Measurements from ENCODE around the gene VENTX.
"Not testable (repeated sequence)": the region's sequence is repeated elsewhere in the genome, so short reads cannot be mapped to it uniquely, and the experiment has no call there.

The VENTX gene

DNA sequence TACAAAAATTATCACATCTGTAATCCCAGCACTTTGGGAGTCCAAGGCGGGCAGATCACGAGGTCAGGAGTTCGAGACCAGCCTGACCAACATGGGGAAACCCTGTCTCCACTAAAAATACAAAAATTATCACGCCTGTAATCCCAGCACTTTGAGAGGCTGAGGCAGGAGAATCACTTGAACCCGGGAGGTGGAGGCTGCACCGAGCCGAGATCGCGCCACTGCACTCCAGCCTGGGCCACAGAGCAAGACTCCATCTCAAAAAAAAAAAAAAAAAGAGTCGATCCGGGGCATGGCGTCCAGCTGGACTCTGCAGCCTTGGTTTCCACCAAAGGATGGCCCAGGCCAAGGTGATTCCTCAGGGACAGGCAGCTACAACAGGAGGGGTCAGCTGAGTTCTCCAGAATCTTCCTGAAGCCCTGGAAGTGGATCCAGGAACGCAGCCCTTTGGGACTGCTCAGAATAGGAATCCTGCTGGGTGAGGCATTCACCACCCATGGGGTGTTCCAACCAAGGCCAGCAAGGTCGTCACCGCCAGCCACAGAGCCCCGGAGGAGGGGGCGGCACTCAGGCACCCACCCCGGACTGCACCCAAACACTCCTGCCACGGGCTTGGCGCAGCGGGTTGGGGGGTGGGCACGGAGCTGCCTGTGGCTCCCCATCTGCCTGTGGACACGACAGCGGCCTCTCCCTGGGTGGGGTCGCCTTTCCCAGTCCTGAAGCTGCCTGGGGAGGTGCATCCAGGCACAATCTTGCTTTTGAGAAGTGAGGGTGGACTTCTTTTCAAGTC lies 19.7 kb upstream of the VENTX start:
- DNase-seq = no peak

- DNase-seq = no peak
Measured at GRCh38 chr10:133218891-133219290, 18.8 kb upstream of the VENTX start.

DNA sequence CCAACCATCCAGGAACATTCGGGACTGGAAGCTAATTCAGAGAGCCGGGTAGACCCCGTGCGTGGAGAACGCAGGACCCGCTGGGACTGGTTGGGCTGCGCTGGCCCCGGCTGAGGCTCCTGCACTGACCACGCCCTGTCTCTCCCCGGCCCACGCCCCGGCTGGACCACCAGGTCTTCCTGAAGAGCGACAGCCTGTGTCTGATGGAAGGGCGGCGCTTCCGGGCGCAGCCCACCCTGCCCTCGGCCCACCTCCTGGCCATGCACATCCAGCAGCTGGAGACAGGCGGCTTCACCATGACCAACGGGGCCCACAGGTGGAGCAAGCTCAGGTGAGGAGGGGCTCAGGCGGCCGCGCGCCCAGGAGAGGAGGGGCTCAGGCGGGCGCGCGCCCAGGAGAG lies 17.9 kb upstream of the VENTX start:
- DNase-seq = no peak

GRCh38 chr10:133221331-133221730 lies 16.3 kb upstream of the VENTX start:
- DNase-seq = no peak

DNA sequence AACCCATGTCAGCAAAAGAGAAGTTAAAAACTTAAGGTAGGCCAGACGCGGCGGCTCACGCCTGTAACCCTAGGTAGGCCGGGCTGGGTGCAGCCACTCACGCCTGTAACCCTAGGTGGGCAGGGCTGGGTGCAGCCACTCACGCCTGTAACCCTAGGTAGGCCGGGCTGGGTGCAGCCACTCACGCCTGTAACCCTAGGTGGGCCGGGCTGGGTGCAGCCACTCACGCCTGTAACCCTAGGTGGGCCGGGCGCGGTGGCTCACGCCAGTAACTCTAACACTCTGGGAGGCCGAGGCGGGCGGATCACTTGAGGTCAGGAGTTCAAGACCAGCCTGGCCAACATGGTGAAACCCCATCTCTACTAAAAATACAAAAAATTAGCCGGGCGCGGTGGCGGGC lies 15.9 kb upstream of the VENTX start:
- DNase-seq = not testable (repeated sequence)

GRCh38 chr10:133224076-133224475 lies 13.6 kb upstream of the VENTX start:
- DNase-seq = no peak

DNA sequence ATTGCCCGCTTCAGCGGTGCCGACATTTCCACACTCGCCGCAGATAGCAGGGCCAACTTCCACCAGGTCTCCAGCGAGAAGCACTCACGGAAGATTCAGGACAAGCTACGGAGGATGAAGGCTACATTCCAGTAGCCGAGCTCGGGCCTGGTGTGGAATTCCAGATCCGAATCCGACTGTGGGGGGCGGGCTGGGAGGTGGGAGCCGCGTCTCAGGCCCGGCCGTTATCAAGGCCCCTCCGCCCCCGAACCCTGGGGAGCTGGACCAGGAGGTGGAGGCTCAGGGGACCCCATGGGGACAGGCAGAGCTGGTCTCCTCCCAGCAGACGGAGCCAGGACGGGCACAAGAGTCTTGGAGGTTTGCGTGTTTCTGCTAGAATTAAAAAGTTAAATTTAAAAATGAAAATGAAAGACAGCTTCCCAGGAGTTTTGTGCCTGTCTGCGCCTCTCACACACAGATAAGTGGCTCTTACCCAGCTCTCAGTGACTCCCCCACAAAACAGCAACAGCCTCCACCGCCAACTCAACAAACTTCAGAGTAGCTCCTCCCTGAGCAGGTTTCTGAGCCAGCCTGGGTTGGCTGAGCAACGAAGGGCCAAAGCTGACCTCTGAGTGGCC lies 12.8 kb upstream of the VENTX start:
- DNase-seq = no peak

- no peak for DNase-seq
Measured at GRCh38 chr10:133225707-133226191, 11.9 kb upstream of the VENTX start.

DNA sequence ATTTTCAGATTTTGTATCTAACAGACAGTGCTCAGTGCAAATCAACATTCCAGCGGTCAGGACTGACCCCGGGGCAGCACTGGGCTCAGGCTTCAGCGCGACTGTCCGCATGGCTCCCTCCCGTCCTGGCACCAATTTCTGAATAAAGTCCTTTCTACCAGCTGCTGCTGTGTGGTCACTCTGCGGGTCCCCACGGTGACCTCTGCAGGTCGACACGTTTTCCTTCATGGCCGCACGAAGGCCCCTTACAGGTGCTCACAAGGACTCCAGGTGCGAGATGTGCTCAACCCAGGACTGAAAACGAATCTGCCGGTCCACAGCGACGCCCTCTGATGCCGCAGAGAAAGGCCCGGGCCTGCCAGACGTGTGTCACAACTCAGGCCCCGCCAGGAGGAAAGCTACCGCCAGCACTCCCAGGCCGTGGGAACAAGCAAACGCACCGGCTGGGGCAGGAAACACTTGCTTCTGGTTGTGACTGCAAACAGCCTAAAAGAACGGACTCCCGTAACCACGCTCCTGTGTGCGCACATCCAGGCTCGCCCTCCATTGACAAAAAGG lies 11.3 kb upstream of the VENTX start:
- no peak for DNase-seq

DNA sequence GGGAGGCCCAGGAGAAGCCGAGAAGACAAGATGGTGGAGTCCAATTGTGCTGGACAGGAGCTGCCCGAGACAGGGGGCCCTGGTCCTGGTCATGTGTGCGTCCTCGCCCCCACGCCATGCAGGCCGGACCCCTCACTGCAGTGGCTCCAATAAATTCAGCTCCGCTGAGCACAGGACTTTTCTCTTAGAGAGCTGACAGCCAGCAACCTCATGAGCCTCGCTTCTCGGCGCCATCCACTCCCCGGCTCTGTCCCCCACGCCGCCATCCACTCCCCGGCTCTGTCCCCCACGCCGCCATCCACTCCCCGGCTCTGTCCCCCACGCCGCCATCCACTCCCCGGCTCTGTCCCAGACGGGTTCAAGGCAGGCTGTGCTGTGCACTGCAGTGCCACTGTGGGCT lies 10.4 kb upstream of the VENTX start:
- DNase-seq = no peak

DNA sequence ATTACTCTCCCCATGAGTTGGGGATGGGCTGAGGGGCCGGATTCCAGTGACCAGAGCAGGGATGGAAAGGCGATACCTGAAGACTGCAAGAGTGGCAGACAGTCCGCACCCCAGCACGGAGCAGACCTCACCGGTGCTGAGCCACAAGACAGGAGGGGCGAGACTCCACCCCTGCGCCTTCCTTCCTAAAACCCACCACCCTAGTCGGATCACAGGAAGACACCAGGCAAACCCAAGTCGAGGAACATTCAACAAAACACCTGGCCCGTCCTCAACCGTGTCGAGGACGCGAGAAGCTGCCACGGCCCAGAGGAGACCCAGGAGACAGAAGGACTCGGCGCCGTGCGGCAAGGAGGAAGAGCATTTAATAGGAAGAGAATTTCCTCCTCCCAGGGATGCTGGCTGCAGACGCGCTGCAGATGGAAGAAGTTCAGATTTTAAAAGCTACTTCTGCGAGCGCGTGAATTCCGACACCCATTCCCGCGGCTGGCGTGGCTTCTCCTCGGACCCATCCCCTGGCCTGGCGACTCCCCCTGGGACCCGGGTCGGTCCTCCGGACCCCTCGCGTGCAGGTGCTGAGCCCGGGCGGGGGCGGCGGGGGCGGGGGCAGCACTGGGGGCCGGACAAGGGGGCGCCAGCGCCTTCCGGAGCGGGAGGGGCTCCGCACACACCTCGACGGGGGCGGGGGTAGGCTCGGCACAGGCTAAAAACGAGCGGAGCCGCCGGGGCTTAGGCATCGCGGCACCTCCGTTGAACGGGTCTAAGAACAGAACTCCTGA lies 8.2 kb upstream of the VENTX start:
- no peak for DNase-seq

- no peak for DNase-seq
Measured at GRCh38 chr10:133230044-133230361, 7.7 kb upstream of the VENTX start, which contains the start of gene UTF1. UTF1 (plus strand) TSS chr10:133230217; CDS start chr10:133230289, 72 bp downstream.

DNA sequence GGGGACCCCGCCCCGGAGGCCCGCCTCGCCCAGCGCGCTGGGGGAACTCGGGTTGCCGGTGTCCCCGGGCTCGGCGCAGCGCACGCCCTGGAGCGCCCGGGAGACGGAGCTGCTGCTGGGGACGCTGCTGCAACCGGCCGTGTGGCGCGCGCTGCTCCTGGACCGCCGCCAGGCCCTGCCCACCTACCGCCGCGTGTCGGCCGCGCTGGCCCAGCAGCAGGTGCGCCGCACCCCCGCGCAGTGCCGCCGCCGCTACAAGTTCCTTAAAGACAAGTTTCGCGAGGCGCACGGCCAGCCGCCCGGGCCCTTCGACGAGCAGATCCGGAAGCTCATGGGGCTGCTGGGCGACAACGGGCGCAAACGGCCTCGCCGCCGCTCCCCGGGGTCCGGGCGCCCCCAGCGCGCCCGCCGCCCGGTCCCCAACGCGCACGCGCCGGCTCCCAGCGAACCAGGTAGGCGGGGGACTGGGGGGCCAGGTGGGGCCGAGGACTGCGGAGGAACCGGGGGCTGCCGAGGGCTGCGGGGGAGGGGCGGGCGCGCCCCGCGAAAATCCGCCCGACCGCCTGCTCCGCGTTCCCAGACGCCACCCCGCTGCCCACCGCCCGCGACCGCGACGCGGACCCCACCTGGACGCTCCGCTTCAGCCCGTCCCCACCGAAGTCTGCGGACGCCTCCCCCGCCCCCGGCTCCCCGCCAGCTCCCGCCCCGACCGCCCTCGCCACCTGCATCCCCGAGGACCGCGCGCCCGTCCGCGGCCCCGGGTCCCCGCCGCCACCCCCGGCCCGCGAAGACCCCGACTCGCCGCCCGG lies 7.1 kb upstream of the VENTX start:
- DNase-seq = no peak

DNA sequence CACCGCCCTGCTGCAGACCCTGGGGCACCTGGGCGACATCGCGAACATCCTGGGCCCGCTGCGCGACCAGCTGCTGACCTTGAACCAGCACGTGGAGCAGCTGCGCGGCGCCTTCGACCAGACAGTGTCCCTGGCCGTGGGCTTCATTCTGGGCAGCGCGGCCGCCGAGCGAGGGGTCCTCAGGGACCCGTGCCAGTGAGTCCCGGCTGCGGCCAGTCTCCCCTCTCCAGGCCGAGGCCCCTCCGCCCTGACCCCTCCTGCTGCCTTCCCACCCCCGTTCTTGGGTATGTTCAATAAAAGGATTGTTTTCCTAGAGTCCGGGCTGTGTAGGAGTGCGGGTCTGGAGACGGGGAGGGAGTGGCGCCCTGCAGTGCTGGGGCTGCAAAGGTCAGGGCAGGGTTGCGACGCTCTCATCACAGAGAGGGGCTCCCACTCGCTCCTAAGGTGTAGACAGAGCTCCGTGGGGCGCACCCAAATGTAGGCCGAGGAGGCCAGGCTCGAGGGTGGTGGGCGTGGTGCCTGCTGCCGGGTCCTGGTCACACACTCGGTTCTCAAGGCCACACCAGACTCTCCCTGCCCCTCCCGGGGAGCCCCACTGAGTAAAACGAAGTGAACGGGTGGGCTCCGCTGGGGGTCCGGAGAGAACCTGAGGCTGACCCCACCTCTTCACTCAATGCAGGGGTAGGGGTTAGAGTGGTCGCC lies 6.3 kb upstream of the VENTX start:
- no peak for DNase-seq

GRCh38 chr10:133231946-133232574 lies 5.6 kb upstream of the VENTX start:
- no peak for DNase-seq

DNA sequence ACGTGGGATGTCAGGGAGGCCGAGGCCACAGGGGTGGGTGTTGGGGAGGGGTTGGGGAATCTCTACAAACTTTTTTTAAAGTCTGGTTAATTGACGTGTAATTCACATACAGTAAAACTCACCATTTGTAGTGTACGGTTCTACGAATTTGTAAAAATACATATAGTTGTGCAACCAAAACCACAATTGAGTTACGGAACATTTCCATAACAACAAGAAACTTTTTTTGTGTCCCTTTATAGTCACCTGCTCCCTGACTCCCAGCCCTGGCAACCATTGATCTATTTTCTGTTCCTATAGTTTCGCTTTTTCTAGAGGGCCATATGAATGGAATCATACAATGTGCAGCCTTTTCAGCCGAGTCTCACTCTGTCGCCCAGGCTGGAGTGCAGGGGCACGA lies 2.9 kb upstream of the VENTX start:
- not testable (repeated sequence) for DNase-seq

- no peak for DNase-seq
Measured at GRCh38 chr10:133235265-133235855, 2.3 kb upstream of the VENTX start.

DNA sequence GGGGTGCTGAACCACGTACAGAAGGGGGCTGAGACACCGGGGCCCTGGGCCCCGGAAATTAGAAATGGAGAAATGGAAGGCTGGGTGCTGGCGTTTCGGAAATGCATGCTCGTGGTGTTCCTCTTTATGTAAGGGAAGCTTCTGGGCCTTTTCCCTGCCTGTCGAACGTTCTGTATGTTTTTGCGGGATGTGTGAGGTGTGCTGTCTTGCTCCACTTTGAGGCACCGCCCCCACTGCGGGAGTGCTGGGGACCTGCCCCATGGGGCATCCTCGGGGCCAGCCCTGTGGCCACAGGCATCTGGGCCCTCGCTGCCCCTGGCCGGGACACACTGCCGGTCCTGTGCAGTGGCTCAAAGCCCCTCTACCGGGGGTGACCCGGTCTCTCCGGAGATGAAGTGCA lies 1.7 kb upstream of the VENTX start:
- DNase-seq = no peak

DNA sequence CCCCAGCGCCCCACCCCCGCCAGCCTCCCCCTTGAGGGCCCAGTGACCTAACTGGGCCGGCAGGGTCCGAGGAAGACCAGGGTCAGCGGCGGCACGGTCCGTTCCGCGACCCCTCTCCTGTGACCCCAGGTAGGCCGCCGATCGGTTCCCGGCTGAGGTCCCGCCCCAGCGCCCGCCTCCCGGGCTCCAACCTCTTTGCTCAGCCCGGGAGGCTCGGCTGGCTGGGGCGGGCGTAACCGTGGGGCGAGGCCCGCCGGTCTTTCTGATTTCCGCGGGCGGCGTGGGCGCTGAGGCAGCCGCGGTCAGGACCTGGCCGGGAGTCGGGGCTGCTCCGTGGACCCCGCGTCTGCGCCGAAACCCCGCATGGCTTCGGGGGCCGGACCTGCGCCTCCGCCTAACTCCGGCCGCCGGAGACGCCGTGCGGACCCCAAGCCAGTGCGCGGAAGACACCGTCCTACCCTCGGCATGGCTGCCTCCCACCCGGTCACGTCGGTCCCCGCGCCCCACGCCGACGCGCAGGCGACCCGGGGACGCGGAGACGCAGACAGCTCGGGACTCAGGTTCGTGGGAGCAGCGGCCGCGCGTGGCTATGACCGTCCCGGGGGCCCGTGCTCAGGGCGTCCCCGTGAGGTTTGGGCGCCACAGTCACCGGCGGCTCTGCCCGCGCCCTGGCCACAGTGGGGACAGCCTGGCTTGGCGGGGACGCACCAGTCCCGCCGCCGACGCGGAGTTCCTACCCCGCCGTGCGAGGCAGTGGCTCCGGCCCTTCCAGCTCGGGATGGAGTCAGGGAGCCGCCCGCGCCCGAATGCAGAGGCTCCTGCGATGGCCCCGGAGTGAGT lies 1.0 kb upstream of the VENTX start:
- DNase-seq = no peak

- DNase-seq = no peak
Measured at GRCh38 chr10:133237241-133237587, 441 bp upstream of the VENTX start.
